ENCODE results near the gene FSTL3.

- no peak for TF ChIP-seq CTCF (IDR thresholded peaks at IDR 0.05 in 4 of 5, conservative IDR thresholded peaks at IDR 0.05 in 1 of 5)
- TF ChIP-seq POLR2A (IDR thresholded peaks at IDR 0.05): no peak
Measured at GRCh38 chr19:634975-635652, 41.1 kb upstream of the FSTL3 start.
